RWPE2 (cell line): Measurements from ENCODE around the gene FSHB.
"Not testable (repeated sequence)": the region's sequence is repeated elsewhere in the genome, so short reads cannot be mapped to it uniquely, and the experiment has no call there.

Source experiments
- ATAC-seq: fragments of 200-7000 bp; cut with Tn5 transposase; 3 replicates; pipeline ENCODE4 v1.9.1; 2021; ENCODE audit warnings: low read depth
- DNase-seq: peaks from one replicate; pipeline ENCODE4 v3.0.0-alpha.2; 2020; ENCODE audit warnings: low spot score
- H3K27ac ChIP-seq: fragments of 450-650 bp; 2 replicates; pipeline ENCODE4 v1.5.1; 2017; ENCODE audit warnings: mild to moderate bottlenecking; ENCODE audit not compliant: poor library complexity, severe bottlenecking
- H3K27me3 ChIP-seq: fragments of 250-450 bp; sonication (Bioruptor Pico); 2 replicates; pipeline ENCODE4 v1.5.1; 2021; ENCODE audit warnings: mild to moderate bottlenecking, moderate library complexity; ENCODE audit not compliant: insufficient read depth, poor library complexity, severe bottlenecking
- H3K36me3 ChIP-seq: fragments of 250-450 bp; sonication (Bioruptor Pico); 2 replicates; pipeline ENCODE4 v1.5.1; 2020; ENCODE audit warnings: low read depth, mild to moderate bottlenecking, moderate library complexity
- H3K4me1 ChIP-seq: fragments of 250-450 bp; sonication (Bioruptor Pico); 2 replicates; pipeline ENCODE4 v1.5.1; 2021; ENCODE audit warnings: mild to moderate bottlenecking, moderate library complexity; ENCODE audit not compliant: insufficient read depth, poor library complexity, severe bottlenecking
- H3K4me3 ChIP-seq: fragments of 250-450 bp; sonication (Bioruptor Pico); 2 replicates; pipeline ENCODE4 v1.5.1; 2021; ENCODE audit warnings: mild to moderate bottlenecking, moderate library complexity; ENCODE audit not compliant: severe bottlenecking
- H3K9me3 ChIP-seq: fragments of 250-450 bp; sonication (Bioruptor Pico); 2 replicates; pipeline ENCODE4 v1.5.1; 2021; ENCODE audit warnings: mild to moderate bottlenecking, moderate library complexity; ENCODE audit not compliant: severe bottlenecking
- CTCF ChIP-seq: fragments of 450-650 bp; IDR thresholded peaks from one replicate; pipeline ENCODE4 v1.5.1; 2017; ENCODE audit warnings: mild to moderate bottlenecking, moderate library complexity; ENCODE audit not compliant: poor library complexity, severe bottlenecking

Gene FSHB

GRCh38 chr11:30261821-30262220 is 31.0 kb downstream of the FSHB start:
- H3K4me1 ChIP-seq: no peaks in the 10 kb centered on the region
- TF ChIP-seq CTCF: no peak
- H3K36me3 ChIP-seq: no peaks in the 10 kb centered on the region
- no peak overlapping the region for H3K27ac ChIP-seq
- no peaks in the 10 kb centered on the region for H3K9me3 ChIP-seq
- H3K4me3 ChIP-seq: no peak overlapping the region
- ATAC-seq (no peak), DNase-seq (no peak)
- no peaks in the 10 kb centered on the region for H3K27me3 ChIP-seq

- H3K4me1 ChIP-seq, H3K9me3 ChIP-seq, DNase-seq, H3K27me3 ChIP-seq, ATAC-seq, H3K36me3 ChIP-seq, H3K27ac ChIP-seq, H3K4me3 ChIP-seq: not testable (repeated sequence)
Observed at GRCh38 chr11:30268638-30269037, 37.8 kb downstream of the FSHB start.

GRCh38 chr11:30270671-30271070 is 39.9 kb downstream of the FSHB start:
- Histone ChIP-seq H3K9me3 (no peaks in the 10 kb centered on the region), H3K4me1 (no peaks in the 10 kb centered on the region), H3K36me3 (no peaks in the 10 kb centered on the region), H3K27ac (no peak overlapping the region), H3K27me3 (no peaks in the 10 kb centered on the region), H3K4me3 (no peak overlapping the region)
- no peak for TF ChIP-seq CTCF
- DNase-seq (no peak), ATAC-seq (no peak)

- Histone ChIP-seq H3K36me3 (no peaks in the 10 kb centered on the region), H3K27me3 (no peaks in the 10 kb centered on the region)
- DNase-seq: no peak
Observed at GRCh38 chr11:30277176-30277575, 46.4 kb downstream of the FSHB start.

GRCh38 chr11:30279796-30280195 is 49.0 kb downstream of the FSHB start:
- TF ChIP-seq CTCF: no peak
- no peak overlapping the region for H3K27ac ChIP-seq
- ATAC-seq: no peak
- no peaks in the 10 kb centered on the region for H3K4me1 ChIP-seq
- H3K36me3 ChIP-seq: no peaks in the 10 kb centered on the region
- no peaks in the 10 kb centered on the region for H3K9me3 ChIP-seq
- H3K27me3 ChIP-seq: no peaks in the 10 kb centered on the region
- DNase-seq: no peak
- H3K4me3 ChIP-seq: no peak overlapping the region

More at GRCh38 chr11:30277176-30277575, 46.4 kb downstream of the FSHB start:
- H3K4me1 ChIP-seq: no peaks in the 10 kb centered on the region
- no peak overlapping the region for H3K4me3 ChIP-seq
- no peak for ATAC-seq
- TF ChIP-seq CTCF: no peak
- H3K27ac ChIP-seq: no peak overlapping the region
- H3K9me3 ChIP-seq: no peaks in the 10 kb centered on the region
